22Rv1 (cell line): Measurements from ENCODE around the gene TGM1.

Experiments
- H3K27ac ChIP-seq: fragments of 450-650 bp; 2 replicates; pipeline ENCODE4 v1.5.1; 2017
- ZFX ChIP-seq: fragments of 450-650 bp; IDR thresholded peaks from 2 replicates; pipeline ENCODE4 v1.6.1; 2017; ENCODE audit warnings: antibody characterized with exemption, borderline replicate concordance
- TF ChIP-seq, protein P1 (sequence below): fragments of 450-650 bp; IDR thresholded peaks from 2 replicates; pipeline ENCODE4 v1.5.1; 2017; ENCODE audit warnings: mild to moderate bottlenecking

The TGM1 gene

DNA sequence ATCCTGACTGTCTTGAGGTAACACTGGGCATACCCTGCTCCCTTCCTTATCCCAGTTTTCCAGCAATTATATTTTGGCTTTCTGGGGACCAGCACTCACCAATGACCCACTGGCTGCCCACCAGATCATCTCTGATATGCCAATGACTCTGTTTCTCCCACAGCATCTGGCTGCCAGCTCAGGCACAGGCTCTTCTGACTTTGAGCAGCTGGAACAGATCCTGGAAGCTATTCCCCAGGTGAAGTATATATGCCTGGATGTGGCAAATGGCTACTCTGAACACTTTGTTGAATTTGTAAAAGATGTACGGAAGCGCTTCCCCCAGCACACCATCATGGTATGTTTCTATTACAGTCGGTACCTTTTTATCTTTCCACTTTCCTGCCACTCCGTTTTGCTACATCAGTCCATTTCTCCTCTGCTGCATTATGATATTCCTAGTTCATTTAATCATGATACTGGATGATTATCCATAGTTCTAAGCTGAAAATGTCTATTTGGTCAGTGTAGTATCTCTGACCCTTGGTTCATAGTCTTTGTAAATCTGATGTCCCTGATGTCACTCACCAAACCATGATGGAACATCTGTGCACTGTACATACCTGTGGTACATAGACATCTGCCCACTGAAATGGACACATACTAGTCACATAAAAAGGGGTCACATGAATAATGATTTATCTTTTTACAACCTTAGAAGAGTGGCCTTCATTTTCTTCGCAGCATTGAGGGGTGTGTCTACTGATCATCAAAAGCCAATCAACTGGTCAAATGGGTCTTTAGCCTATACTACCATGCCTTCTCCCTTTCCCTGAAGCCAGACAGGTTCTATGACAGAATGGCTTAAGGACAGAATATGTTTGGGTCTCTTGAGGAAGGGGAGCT is 26.9 kb downstream of the TGM1 start:
- no peak overlapping the region for H3K27ac ChIP-seq
- no peak for TF ChIP-seq ZFX
- TF ChIP-seq, protein P1, sequence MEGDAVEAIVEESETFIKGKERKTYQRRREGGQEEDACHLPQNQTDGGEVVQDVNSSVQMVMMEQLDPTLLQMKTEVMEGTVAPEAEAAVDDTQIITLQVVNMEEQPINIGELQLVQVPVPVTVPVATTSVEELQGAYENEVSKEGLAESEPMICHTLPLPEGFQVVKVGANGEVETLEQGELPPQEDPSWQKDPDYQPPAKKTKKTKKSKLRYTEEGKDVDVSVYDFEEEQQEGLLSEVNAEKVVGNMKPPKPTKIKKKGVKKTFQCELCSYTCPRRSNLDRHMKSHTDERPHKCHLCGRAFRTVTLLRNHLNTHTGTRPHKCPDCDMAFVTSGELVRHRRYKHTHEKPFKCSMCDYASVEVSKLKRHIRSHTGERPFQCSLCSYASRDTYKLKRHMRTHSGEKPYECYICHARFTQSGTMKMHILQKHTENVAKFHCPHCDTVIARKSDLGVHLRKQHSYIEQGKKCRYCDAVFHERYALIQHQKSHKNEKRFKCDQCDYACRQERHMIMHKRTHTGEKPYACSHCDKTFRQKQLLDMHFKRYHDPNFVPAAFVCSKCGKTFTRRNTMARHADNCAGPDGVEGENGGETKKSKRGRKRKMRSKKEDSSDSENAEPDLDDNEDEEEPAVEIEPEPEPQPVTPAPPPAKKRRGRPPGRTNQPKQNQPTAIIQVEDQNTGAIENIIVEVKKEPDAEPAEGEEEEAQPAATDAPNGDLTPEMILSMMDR = no peak

DNA sequence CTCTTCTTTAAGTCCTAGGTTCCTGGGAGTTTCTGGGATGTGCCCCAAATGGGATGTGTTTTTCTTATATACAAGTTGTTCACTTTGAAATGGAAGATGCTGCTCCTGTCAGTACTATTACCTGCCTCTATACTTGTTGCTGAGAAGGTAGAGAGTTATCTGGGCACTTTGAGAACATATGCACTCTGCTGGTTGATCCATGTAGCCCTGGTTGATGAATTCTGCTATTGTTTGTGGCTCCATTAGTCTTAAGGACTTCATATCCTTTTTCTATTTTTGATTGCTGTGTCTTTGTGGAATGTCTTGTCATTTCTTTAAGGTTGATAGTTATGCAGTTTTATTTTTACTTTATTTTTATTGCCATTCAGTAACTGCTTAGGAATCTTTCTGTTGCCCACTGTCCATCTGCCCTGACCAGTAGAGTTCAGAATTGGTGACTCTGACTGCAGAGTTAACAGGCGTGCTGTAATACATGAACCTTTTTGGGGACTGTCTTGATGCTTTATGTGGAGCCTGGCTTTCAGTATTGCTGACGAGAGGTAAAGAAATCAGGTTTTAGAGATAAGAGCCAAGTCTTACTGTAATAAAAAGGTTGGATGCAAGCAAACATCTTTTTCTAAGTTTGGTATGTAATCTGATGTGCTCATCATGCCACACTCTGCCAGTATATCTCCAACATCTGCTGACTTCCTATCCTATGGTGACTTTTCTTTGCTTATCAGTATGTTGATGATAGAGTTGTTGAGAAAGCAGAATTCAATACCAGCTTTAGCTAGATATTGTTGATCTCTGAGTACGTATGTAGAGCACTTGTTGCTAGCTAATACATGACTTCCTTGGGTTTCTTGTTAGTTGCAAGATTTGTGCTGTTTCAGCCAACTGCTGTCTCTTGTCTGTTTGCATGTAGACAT is 28.6 kb downstream of the TGM1 start:
- H3K27ac ChIP-seq = no peak overlapping the region
- no peak for TF ChIP-seq ZFX
- TF ChIP-seq, protein P1 = no peak

DNA sequence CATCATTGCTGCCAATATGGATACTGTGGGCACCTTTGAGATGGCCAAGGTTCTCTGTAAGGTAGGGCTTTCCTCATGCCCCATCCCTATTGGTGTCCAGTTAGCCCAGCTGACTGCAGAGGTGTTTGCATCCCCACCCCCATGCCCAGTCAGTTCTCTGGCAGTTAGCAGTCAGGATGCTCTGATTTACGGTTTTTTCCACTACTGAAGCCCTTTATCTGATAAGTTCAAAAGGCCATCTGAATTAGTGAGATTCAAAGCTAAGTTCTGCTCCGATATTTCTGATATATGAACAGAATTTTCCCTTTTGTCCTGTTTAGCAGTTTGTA is 29.5 kb downstream of the TGM1 start:
- TF ChIP-seq, protein P1 = no peak
- no peak for TF ChIP-seq ZFX
- H3K27ac ChIP-seq = peak overlapping the region; percentile 94

DNA sequence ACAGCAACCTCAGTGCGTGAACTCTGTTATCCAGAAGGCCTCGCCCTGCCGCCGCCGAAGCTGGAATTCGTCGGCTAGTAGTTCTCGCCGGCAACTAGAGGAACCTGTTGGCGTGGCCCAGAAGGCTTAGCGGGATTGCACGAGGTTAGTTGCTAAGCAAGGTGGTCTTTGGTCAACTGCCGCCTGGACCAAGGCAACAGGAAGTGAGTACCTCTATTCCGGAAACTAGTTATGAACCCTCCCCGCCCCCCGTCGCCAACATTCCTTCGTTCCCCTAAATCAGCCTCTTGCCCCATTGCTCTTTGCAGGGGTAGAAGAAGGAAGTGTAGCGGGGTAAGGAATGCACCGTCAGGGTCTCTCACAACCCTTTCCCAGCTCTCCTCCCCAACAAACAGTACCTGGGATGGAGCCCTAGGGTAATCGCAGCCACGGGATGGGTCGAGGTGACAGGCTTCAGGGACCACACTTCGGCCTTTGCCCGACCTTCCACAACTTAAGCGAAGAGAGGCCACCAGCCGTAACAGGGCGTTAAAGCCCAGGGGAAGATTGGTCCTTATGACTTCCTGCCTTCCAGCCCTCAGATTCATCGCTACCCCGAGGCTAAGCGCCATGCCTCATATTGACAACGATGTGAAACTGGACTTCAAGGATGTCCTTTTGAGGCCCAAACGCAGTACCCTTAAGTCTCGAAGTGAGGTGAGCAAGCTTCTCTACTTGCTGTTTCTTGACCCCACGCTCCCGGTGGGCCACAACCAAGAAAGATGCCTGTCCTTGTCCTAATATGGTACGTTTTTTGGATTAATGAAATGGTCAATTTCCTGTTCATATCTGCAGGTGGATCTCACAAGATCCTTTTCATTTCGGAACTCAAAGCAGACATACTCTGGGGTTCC is 30.1 kb downstream of the TGM1 start, which contains the start of gene GMPR2:
Gene GMPR2, plus strand, starts transcription at position 285 of the 893 bp plus-strand sequence. Its CDS starts 325 bp downstream, at position 610.
- H3K27ac ChIP-seq = peak within 1 kb of the TSS; percentile 94
- no peak for TF ChIP-seq ZFX
- TF ChIP-seq, protein P1 = no peak

DNA sequence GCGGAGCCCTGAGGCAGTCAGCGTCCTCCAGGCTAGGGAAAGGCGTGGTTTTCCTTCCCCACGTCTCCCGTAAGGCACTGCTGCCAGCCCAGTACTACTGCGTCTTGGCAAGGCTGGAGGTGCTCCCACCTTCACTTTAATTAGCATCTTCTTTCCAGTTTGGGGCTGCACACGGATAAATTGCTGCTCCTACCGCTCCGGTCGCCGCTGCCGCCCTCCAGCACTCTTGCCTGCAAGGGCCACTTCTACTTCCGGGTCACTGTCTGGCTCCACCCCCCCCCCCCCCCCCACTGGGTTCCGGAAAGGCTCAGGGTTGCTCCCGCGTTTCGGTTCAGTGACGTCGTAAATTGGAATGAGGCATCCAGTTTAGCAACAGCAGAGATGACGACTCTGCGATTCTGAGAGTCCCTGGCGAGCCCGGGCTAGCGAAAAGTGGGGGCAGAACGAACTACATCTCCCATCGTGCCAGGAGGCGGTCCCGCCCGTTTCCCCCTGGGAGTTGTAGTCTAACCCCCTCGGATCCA is 30.8 kb downstream of the TGM1 start, which contains the start of gene NEDD8:
Gene NEDD8, minus strand, starts transcription at position 247 of the 524 bp plus-strand sequence. Its CDS starts 100 bp downstream, at position 147.
- H3K27ac ChIP-seq = peak within 1 kb of the TSS; percentile 94
- TF ChIP-seq ZFX = no peak
- TF ChIP-seq, protein P1 = no peak
